Muscle layer of colon (tissue), 2 donors: ENCODE results near the gene UGT1A4.

Experiments
- H3K27ac ChIP-seq: one replicate; pipeline ENCODE4 v1.7.0; 2013; ENCODE audit warnings: low read depth, mild to moderate bottlenecking, low read length, moderate library complexity
- H3K27me3 ChIP-seq, 2 donors: one replicate each; pipeline ENCODE4 v1.7.0; 2013; ENCODE audit warnings: low read length in 2 of 2, mild to moderate bottlenecking in 2 of 2; ENCODE audit not compliant: insufficient read depth in 2 of 2, control insufficient read depth in 1 of 2
- H3K36me3 ChIP-seq: one replicate; pipeline ENCODE4 v1.7.0; 2013; ENCODE audit warnings: mild to moderate bottlenecking, low read length; ENCODE audit not compliant: insufficient read depth
- H3K4me1 ChIP-seq: one replicate; pipeline ENCODE4 v1.7.0; 2013; ENCODE audit warnings: mild to moderate bottlenecking, low read length; ENCODE audit not compliant: insufficient read depth
- H3K4me3 ChIP-seq, 2 donors: one replicate each; pipeline ENCODE4 v1.7.0; 2013; ENCODE audit warnings: low read length in 2 of 2, low read depth in 1 of 2, mild to moderate bottlenecking in 1 of 2, moderate library complexity in 1 of 2
- H3K9ac ChIP-seq: one replicate; pipeline ENCODE4 v1.7.0; 2013; ENCODE audit warnings: low read length
- H3K9me3 ChIP-seq: one replicate; pipeline ENCODE4 v1.7.0; 2013; ENCODE audit warnings: mild to moderate bottlenecking, low read length
- donor health status: abdominal sarcoma.
- donor health status: Adenocarcinoma of cecum.

Gene UGT1A4

GRCh38 chr2:233795735-233796171 is 77.2 kb downstream of the UGT1A4 start:
- no peaks in the 10 kb centered on the region for H3K36me3 ChIP-seq
- no peaks in the 10 kb centered on the region for H3K9me3 ChIP-seq
- H3K27me3 ChIP-seq = no peaks in the 10 kb centered on the region
- H3K4me3 ChIP-seq = no peak overlapping the region
- no peak overlapping the region for H3K27ac ChIP-seq
- no peak overlapping the region for H3K9ac ChIP-seq
- H3K4me1 ChIP-seq = no peaks in the 10 kb centered on the region

- no peaks in the 10 kb centered on the region for H3K27me3 ChIP-seq
Measured at GRCh38 chr2:233796254-233796653, 77.7 kb downstream of the UGT1A4 start.

GRCh38 chr2:233798335-233799086 is 80.0 kb downstream of the UGT1A4 start:
- H3K27ac ChIP-seq = no peak overlapping the region
- H3K27me3 ChIP-seq = no peaks in the 10 kb centered on the region
- no peak overlapping the region for H3K4me3 ChIP-seq
- H3K36me3 ChIP-seq = no peaks in the 10 kb centered on the region
- H3K9me3 ChIP-seq = no peaks in the 10 kb centered on the region
- no peak overlapping the region for H3K9ac ChIP-seq
- no peaks in the 10 kb centered on the region for H3K4me1 ChIP-seq

More at GRCh38 chr2:233796254-233796653, 77.7 kb downstream of the UGT1A4 start:
- H3K9me3 ChIP-seq = no peaks in the 10 kb centered on the region
- H3K4me1 ChIP-seq = no peaks in the 10 kb centered on the region
- H3K9ac ChIP-seq = no peak overlapping the region
- H3K36me3 ChIP-seq = no peaks in the 10 kb centered on the region
- no peak overlapping the region for H3K27ac ChIP-seq
- H3K4me3 ChIP-seq = no peak overlapping the region

DNA sequence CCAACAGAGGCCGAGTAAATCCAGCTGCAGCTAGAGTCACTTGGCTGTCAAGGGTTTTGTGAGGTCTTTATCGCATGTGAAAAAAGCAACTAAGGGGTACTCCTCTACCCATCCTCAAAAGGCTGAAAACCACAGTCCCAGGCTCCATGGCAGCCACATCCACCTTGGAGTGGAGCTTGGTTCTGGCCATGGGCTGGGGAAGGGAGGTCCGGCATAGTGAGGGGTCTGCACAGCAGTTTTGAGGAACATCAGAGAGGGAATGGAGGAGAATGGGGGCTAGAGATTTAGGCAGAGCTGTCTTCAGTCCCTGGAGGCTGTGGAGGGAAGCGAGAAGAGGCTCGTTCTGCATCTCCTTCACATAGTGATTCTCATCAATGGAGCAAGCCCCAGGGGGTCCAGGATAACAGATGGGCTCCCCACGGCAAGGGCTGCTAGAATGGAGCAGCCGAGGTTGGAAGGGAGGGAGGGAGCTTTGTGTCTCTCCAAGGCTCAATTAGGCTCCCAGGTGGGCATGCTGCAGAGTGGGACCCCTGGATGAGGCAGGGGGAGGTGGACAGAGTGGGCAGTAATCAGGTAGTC is 80.6 kb downstream of the UGT1A4 start:
- H3K27ac ChIP-seq = no peak overlapping the region

GRCh38 chr2:233799716-233800115 is 81.2 kb downstream of the UGT1A4 start:
- Histone ChIP-seq H3K36me3 (no peaks in the 10 kb centered on the region), H3K27me3 (no peaks in the 10 kb centered on the region), H3K9ac (no peak overlapping the region), H3K4me3 (no peak overlapping the region), H3K27ac (no peak overlapping the region), H3K4me1 (no peaks in the 10 kb centered on the region), H3K9me3 (no peaks in the 10 kb centered on the region)

More for the DNA sequence above, 80.6 kb downstream of the UGT1A4 start:
- H3K4me1 ChIP-seq = no peaks in the 10 kb centered on the region
- H3K9ac ChIP-seq = no peak overlapping the region
- no peaks in the 10 kb centered on the region for H3K36me3 ChIP-seq
- no peaks in the 10 kb centered on the region for H3K27me3 ChIP-seq
- H3K9me3 ChIP-seq = no peaks in the 10 kb centered on the region
- no peak overlapping the region for H3K4me3 ChIP-seq

DNA sequence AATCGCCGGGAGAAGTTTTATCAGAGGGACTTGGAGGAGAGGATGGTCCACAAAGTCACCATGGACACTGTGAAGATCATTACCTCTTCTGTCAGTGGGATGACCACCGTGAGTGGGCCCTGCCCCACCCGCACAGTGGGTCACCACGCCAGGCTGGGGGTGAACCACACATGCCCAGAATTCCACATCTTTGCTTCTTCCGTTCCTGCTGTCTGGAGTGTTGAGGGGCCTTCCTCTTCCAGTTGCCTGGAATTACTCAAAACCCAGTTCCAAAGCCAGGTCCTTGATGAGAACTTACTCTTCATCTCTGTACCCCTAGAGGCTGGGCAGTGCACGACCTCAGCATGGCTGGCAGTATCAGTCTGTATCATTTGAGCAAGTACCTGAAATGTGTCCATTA is 81.7 kb downstream of the UGT1A4 start:
- H3K4me3 ChIP-seq = no peak overlapping the region
- H3K9me3 ChIP-seq = no peaks in the 10 kb centered on the region
- no peaks in the 10 kb centered on the region for H3K27me3 ChIP-seq
- H3K27ac ChIP-seq = no peak overlapping the region
- H3K36me3 ChIP-seq = no peaks in the 10 kb centered on the region
- no peak overlapping the region for H3K9ac ChIP-seq
- H3K4me1 ChIP-seq = no peaks in the 10 kb centered on the region

DNA sequence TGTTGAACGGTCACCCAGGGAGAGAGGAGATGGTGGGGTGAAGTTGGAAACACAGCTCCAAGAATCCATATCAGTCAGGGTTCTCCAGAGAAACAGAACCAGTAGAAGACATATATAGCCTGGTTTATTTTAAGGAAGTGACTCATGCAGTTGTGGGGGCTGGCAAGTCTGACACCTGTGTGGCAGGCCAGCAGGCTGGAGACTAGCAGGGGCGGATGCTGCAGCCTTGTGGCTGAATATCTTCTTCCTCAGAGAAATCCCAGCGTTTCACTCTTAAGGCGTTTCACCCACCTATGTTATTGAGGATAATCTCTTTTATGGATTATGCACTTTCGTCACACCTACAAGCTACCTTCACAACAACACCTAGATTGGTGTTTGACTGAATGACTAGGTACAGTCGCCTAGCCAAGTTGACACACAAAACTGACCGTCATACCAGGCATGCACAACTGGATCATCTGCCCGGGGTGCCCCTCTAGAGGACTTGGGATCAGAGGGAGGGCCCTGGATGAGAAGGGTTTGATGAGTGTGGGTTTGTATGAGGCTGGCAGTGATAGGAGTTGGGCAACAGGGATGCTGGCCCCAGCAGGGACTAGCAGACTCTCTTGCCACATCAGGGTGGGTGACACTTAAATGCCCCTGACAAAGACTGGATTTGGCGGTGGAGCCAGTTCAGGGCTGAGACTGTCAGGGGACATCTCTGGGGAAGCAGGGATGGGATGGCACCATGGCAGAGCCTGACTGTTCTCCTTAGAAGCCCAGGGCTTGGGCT is 83.0 kb downstream of the UGT1A4 start:
- H3K36me3 ChIP-seq = no peaks in the 10 kb centered on the region
- no peak overlapping the region for H3K4me3 ChIP-seq
- H3K27ac ChIP-seq = no peak overlapping the region
- no peaks in the 10 kb centered on the region for H3K9me3 ChIP-seq
- H3K4me1 ChIP-seq = no peaks in the 10 kb centered on the region
- H3K9ac ChIP-seq = no peak overlapping the region
- H3K27me3 ChIP-seq = no peaks in the 10 kb centered on the region

GRCh38 chr2:233802132-233802815 is 83.7 kb downstream of the UGT1A4 start:
- Histone ChIP-seq H3K27me3 (no peaks in the 10 kb centered on the region), H3K4me3 (no peak overlapping the region), H3K9ac (no peak overlapping the region), H3K9me3 (no peaks in the 10 kb centered on the region), H3K27ac (no peak overlapping the region), H3K36me3 (no peaks in the 10 kb centered on the region), H3K4me1 (no peaks in the 10 kb centered on the region)

- H3K9ac ChIP-seq = no peak overlapping the region
- no peak overlapping the region for H3K4me3 ChIP-seq
- no peaks in the 10 kb centered on the region for H3K4me1 ChIP-seq
- no peaks in the 10 kb centered on the region for H3K36me3 ChIP-seq
- no peaks in the 10 kb centered on the region for H3K9me3 ChIP-seq
- no peaks in the 10 kb centered on the region for H3K27me3 ChIP-seq
- no peak overlapping the region for H3K27ac ChIP-seq
Measured at GRCh38 chr2:233803292-233803911, 84.9 kb downstream of the UGT1A4 start.

- Histone ChIP-seq H3K9me3 (no peaks in the 10 kb centered on the region), H3K36me3 (no peaks in the 10 kb centered on the region), H3K4me3 (no peak overlapping the region), H3K27me3 (no peaks in the 10 kb centered on the region), H3K27ac (no peak overlapping the region), H3K4me1 (no peaks in the 10 kb centered on the region), H3K9ac (no peak overlapping the region)
Measured at GRCh38 chr2:233803994-233804393, 85.5 kb downstream of the UGT1A4 start.
